GM11168 (cell line): ENCODE results near the gene ZNF414.

Experiments used
- in situ Hi-C: fragments of 300-500 bp; cut with MboI; formaldehyde crosslinking; loops from one replicate; pipeline ENCODE4 v1.12.0; 2022; ENCODE audit warnings: low sequenced_read_pairs; ENCODE audit not compliant: unreplicated experiment

The ZNF414 gene

GRCh38 chr19:8469613-8470368 lies 44.2 kb downstream of the ZNF414 start:
- in situ Hi-C loops, result no loop called here

- in situ Hi-C loops, result no loop called here
Measured at GRCh38 chr19:8468761-8469373, 45.1 kb downstream of the ZNF414 start.

- in situ Hi-C loops, result no loop called here
Measured at GRCh38 chr19:8468124-8468523, 45.8 kb downstream of the ZNF414 start.

- in situ Hi-C loops, result no loop called here
Measured at GRCh38 chr19:8466018-8466417, 47.9 kb downstream of the ZNF414 start.

GRCh38 chr19:8463365-8463764 lies 50.6 kb downstream of the ZNF414 start:
- in situ Hi-C loops, result no loop called here

GRCh38 chr19:8462571-8462970 lies 51.4 kb downstream of the ZNF414 start:
- in situ Hi-C loops, result no loop called here

- in situ Hi-C loops, result no loop called here
Measured at GRCh38 chr19:8461891-8462290, 52.1 kb downstream of the ZNF414 start.

- in situ Hi-C loops, result no loop called here
Measured at GRCh38 chr19:8461376-8461775, 52.6 kb downstream of the ZNF414 start.

- in situ Hi-C loops, result no loop called here
Measured at GRCh38 chr19:8460516-8461298, 53.3 kb downstream of the ZNF414 start.
